ENCODE results near the gene GGCT.

GGCT gene

DNA sequence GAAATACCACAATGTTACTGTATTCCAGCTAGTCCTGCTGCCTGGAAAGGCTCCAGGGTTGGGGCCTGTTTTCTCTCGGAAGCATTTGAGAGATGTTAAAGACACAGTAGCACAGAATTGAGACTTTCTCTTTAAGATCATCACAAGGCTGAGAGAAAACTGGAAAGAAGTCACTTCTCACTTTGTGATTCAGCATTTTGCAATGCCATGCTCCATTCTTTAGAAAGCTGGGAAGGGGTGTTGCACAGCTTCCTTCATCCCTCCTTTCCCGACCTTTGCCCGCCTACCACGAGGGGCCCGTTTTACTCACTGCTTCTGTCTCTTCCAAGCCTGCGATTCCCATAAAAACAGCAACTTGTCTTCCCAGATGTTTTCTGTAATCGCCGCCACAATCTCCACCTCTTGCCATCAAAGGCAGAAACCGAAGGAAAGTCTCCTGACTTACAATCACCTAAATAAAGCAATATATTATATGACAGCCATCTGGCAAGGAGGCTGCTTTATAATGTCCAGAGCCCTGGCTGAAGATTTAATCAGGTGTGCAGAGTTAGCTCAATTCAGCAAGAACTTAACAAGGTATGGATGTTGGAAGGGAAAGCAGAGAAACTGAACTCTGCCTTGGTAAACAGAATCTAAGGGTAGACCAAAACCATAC, 44.9 kb downstream of the GGCT start:
- no peak for DNase-seq

DNA sequence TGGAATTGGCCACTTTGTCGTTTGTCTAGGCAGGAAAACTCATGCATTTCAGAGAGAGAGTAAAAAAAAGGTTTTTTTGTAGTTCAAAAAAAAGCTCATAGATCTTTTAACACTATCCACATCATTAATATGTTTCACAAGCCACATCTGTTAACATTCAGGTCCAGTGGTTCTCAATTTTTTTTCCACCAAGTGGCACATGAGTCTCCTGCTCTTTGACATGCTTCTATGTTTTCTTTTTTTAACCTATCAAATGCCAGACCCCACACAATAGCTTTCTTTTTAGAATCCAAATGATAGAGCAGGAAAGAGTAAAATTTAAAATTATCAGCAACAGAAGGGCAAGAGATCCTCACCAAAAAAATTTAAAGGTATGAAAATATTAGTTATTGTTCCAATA, 46.3 kb downstream of the GGCT start:
- no peak for DNase-seq

DNA sequence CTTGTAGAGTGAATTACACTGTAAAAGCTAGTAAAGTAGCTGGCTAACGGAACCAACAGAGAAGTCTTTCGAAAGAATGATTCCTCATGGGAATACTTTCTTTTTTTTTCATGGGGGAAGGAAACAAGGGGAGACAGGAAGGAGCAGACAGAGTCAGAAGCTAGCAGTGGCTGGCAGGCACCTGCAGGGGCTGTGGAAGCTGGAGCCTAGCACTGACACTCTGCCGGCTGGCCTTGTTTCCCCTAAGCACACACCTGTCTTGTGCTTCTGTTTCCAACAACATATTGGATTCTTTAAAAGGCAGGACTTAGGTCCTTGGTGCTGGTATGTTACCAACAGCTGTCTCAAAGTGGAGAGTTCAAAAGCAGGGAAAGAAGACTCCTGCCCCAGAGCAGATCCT, 50.7 kb downstream of the GGCT start:
- DNase-seq: no peak

DNA sequence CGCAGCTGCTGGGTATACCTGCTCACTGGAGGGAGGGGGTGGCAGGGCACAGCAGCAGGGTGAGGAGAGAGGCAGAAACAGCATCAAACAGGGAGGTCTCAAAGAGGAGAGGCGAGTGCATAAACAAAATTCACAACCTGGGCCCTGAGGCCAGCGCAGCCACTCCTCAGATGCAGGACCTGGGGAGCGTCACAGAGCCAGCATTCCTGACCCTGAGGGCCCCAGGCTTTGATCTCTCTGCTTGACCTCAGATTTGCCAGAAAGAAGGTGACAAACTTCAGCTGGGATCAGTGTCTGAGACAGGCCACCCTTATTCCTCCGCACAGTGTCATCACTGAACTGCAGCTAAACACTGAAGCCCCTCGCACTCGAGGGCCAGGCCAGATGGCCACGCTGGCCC, 51.6 kb downstream of the GGCT start:
- no peak for DNase-seq

DNA sequence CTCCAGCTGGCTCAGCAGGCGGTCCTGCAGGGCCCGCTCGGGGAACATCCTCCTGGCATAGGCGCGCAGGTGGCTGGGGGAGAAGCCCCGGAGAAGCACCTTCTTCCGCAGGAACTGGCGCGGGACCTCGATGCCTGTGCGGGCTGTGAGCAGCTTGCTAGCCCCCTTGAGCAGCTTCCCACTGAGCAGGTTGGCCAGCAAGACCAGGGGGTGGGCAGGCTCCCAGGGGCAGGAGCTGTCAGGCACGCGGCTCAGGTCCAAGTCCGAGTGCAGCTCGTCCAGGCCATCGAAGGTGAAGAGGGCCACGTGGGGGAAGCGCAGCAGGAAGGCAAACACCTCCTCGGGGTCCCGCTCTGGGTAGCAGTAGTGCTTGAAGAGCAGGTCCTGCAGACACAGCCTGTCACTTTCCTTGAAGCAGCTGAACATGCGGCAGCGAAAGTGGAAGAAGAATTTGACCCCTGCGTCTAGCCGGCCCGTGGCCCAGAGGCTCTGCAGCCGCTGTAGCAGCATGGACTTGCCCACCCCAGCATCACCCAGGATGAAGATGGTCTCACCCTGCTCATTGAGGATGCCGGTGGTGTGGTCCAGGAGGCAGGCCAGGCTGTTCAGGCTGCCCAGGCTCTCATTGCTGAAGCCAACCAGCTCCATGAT, 52.2 kb downstream of the GGCT start:
- no peak for DNase-seq

DNA sequence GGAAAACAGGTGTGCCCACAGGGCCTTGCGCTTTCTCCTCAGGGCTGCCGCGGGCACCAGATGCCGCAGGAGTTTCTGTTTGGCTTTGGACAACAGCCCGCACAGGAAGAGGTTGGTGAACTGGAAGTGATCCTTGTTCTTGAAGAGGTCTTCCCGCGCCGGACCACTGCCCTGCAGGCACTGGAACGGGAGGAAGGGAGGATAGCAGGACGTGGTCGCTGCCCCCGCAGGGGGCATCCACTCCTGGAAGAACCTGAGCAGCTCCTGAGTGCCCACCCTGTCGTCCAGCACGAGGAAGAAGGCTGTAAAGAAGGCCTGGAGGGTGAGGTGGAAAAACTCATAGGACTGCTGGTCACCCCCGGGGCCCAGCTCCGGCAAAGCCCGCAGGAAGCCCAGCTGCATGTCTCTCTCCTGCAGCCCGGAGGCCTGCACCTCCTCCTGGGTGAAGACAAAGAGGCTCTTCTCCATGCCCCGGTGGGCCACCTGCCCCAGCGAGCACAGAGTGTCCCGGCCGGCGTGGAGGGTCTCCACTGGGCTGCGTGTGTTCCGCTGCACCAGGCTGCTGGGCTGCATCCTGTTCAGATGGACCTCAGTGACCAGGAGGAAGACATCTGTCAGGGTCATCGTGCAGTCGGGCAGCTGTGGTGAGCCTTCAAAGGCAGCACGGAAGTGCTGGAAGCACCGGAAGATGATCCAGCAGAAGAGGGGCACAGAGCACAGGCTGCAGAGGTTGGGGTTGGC, 52.9 kb downstream of the GGCT start:
- no peak for DNase-seq

DNA sequence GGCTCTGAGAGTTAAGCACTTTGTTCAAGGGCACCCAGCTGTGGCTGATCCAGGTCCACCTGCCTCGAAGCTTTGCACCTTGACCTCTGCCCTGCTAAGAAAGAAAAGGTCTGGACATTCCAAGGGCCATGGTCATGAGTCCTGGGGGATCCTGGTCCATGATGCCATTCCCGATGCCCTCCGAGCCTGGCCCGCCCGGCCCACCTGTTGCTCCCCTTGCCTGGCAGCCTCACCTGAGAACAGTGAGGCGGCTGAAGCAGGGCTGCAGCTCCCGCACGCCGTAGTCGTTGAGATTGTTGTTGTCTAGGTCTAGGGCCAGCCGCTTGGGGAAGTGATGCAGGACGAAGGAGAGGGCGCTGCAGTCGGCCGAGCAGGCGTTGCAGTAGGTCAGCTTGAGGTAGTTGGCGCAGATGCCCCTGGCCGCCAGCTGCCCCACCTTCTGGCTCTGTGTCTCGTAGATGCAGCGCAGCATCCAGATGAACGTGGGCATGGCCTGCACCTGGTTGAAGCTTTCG, 53.6 kb downstream of the GGCT start:
- DNase-seq: no peak

DNA sequence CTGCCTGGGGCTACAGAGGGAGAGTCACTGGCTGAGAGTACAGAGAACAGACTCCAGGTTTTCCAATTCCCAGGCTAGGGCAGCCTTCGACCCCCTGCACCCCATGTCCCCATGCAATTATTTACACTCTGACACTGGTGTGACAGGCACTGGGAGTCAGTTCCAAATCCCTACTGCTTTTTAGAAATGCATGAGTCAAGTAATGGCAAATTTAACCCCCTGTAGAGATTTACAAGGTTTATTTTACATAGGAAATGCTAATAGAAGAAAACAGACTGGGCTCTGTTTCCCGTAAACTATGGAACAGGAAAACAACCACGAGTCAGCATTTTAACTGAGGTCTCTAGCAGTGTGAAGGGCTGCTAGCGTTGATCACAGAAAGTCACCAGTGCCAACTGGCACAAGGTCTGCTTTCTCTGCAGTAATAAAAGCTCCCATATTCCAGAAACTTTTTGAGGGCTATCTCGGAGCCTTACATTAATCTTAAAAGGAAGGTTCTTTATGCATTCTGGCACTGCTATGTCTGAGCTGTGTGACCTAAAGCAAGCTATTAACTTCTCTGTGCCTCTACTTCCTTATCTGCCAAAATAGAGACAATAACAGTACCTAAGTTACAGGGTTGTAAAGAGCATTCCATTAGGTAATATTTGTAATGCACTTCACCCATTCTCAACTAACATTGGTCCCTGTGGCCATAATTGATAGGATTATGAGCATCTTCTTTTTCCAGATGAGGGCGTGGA, 54.2 kb downstream of the GGCT start:
- DNase-seq: no peak

DNA sequence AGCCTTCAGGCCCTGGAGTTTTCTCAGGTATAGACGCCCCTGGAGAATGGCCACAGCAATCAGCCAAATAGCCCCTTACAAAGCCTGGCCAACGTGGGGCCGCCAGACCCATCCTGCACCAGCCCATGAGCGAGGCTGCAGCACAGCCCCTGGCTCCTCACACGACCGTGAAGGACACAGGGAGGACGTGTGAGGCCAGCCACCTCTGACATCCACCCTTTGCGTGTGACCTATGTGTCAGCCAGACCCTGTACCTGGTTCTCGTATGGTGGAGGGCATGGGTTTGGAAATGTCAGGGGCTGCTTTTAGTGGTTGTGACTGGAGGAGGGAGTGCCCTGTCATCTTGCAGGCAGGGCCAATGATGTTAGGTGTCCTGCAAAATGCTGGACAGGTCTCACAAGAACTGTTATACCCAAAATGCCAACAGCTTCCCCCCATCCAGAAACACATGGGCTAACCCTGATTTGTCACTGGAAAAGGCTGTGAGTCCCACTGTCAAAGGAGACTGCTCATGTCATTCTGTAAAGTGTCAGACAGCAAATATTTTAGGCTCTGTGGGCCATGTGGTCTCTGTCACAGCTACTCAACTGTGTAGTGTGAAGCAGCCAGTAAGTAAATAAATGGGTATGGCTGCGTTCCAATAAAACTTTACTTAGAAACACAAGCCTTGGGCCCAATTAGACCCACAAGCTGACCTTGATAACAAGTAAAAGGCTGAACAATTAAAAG, 56.0 kb downstream of the GGCT start:
- no peak for DNase-seq

DNA sequence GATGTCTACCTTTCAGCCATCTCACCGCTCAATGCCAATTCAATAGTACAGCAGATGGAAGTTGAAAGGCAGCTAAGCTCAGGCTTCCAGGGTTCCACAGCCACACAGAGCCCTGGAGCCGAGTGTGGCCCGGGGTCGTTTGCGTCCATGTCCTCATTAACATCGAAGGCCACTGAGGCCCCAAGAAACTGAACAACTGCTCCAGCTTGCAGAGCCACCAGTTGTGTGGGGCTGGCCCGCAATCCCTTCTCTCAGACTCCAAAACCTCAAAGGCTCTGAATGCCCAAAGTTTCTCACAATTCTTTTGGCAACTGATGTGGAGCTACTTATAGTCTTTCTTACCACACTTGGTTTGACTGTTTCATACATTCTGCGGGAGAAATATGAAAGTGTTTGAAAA, 57.2 kb downstream of the GGCT start:
- no peak for DNase-seq

Measured in activated CD4-positive, alpha-beta T cell treated with anti-CD3 and anti-CD28 coated beads, Interleukin-2, amount 50 U/mL, for 48 hours (primary cell).